Neural crest cell (in vitro differentiated cells): ENCODE data around the gene ACKR2. TPM values are rescaled to one million over a fixed set of nuclear protein-coding genes. Genes with fewer than 3 reads are reported as not detected.

ENCODE experiments used
- DNase-seq: peaks from one replicate; pipeline ENCODE4 v3.0.0; 2021; ENCODE audit warnings: low read depth, mixed read lengths, low spot score
- H3K27ac Mint-ChIP-seq: one replicate; pipeline ENCODE4 v1.8.0; 2021; ENCODE audit warnings: mild to moderate bottlenecking, mixed read lengths; ENCODE audit not compliant: unreplicated experiment
- H3K27me3 Mint-ChIP-seq: 2 replicates; pipeline ENCODE4 v1.8.0; 2021; ENCODE audit warnings: low read depth, mild to moderate bottlenecking, mixed read lengths
- H3K36me3 Mint-ChIP-seq: 2 replicates; pipeline ENCODE4 v1.8.0; 2021; ENCODE audit warnings: low read depth, mild to moderate bottlenecking, mixed read lengths
- H3K4me1 Mint-ChIP-seq: 2 replicates; pipeline ENCODE4 v1.8.0; 2021; ENCODE audit warnings: mixed read lengths
- H3K4me3 Mint-ChIP-seq: one replicate; pipeline ENCODE4 v1.8.0; 2021; ENCODE audit warnings: mild to moderate bottlenecking, mixed read lengths
- H3K9me3 Mint-ChIP-seq: 2 replicates; pipeline ENCODE4 v1.8.0; 2021; ENCODE audit warnings: mixed read lengths
- total RNA-seq: library from RNA; stranded (reverse); gene quantifications from 2 replicates; pipeline ENCODE4 v1.2.1, GENCODE V29; 2021
- TF ChIP-seq, protein P1 (sequence below): fragments of 200-600 bp; sonication (generic); conservative IDR thresholded peaks from 2 replicates; pipeline ENCODE4 v1.5.0; 2021; ENCODE audit warnings: antibody characterized with exemption, mild to moderate bottlenecking

The ACKR2 gene
- total RNA-seq, 1 donor from 2014 or later = 0.56 TPM

DNA sequence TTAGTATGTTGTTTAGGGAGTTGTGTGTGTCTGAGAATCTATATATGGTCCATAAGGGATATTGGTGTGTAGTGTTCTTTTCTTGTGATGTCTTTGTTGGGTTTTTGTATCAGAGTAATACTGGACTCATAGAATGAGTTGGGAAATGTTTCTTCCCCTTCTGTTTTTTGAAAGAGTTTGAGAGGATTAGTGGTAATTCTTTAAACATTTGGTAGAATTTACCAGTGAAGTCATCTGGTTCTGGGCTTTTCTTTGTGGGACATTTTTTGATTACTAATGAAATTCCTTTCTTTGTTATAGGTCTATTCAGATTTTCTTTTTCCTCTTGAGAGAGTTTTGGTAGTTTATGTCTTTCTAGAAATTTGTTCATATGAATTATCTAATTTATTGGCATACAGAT lies 16.9 kb downstream of the ACKR2 start:
- H3K36me3 Mint-ChIP-seq = no peaks in the 10 kb centered on the region
- H3K27me3 Mint-ChIP-seq = peaks cover 16% of the 10 kb centered on the region
- no peak overlapping the region for H3K4me3 Mint-ChIP-seq
- H3K27ac Mint-ChIP-seq = no peak overlapping the region
- no peak for DNase-seq
- H3K4me1 Mint-ChIP-seq = peaks cover 8% of the 10 kb centered on the region
- TF ChIP-seq, protein P1, sequence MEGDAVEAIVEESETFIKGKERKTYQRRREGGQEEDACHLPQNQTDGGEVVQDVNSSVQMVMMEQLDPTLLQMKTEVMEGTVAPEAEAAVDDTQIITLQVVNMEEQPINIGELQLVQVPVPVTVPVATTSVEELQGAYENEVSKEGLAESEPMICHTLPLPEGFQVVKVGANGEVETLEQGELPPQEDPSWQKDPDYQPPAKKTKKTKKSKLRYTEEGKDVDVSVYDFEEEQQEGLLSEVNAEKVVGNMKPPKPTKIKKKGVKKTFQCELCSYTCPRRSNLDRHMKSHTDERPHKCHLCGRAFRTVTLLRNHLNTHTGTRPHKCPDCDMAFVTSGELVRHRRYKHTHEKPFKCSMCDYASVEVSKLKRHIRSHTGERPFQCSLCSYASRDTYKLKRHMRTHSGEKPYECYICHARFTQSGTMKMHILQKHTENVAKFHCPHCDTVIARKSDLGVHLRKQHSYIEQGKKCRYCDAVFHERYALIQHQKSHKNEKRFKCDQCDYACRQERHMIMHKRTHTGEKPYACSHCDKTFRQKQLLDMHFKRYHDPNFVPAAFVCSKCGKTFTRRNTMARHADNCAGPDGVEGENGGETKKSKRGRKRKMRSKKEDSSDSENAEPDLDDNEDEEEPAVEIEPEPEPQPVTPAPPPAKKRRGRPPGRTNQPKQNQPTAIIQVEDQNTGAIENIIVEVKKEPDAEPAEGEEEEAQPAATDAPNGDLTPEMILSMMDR = no peak
- no peaks in the 10 kb centered on the region for H3K9me3 Mint-ChIP-seq

- no peaks in the 10 kb centered on the region for H3K36me3 Mint-ChIP-seq
- DNase-seq = no peak
- TF ChIP-seq, protein P1 = no peak
These were observed 17.8 kb downstream of the ACKR2 start for GRCh38 chr3:42827023-42827422.

DNA sequence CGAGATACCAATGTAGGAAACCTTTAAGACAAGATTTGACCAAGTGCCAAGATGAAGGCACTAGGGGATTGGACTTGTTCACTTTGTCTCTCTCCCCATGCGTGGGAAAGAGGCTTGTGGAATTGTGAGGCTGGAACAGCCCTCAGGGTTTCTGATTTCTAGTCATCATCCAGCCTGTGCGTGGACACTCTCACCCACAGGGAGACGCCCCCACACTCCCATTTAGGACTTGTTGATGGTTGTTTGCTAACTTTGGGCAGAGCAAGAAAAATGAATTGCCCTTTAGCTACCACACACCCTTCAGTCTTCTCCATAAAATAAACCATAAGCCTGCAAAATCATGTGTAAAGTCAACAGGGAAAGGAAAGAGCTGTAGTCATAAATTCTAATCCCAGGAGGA lies 18.4 kb downstream of the ACKR2 start:
- Mint-ChIP-seq H3K4me3 (no peak overlapping the region), H3K36me3 (no peaks in the 10 kb centered on the region), H3K9me3 (no peaks in the 10 kb centered on the region), H3K27me3 (peaks cover 16% of the 10 kb centered on the region), H3K27ac (no peak overlapping the region), H3K4me1 (peaks cover 8% of the 10 kb centered on the region)
- no peak for DNase-seq
- TF ChIP-seq, protein P1 = no peak

More at GRCh38 chr3:42827023-42827422, 17.8 kb downstream of the ACKR2 start:
- Mint-ChIP-seq H3K4me3 (no peak overlapping the region), H3K4me1 (peaks cover 8% of the 10 kb centered on the region), H3K27ac (no peak overlapping the region), H3K27me3 (peaks cover 16% of the 10 kb centered on the region), H3K9me3 (no peaks in the 10 kb centered on the region)

DNA sequence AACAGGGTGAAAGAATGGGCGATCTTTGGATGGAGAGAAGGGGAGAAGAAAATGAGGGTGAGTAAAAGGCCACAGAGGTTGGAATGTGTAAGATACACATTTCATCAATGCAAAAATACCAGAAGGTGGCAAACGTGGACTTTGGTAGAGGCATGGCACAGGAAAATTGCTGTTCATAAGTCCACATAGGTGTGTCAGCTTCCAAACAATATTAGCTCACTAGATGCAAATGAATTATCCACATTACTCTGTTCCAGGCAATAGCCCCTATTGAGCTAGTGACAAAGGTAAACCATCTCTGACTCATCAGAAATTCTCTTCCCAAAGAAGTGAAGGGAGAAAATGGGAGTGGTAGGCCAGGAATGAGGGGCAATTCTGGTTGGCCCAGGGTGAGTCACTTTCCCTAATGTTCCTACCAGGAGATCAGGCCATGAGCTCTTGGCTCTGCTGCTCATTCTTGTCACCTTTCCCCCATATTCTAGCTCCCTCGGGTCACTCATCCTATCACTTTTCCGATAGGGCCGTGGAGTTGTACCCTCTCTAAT lies 19.9 kb downstream of the ACKR2 start:
- no peak for DNase-seq
- peaks cover 16% of the 10 kb centered on the region for H3K27me3 Mint-ChIP-seq
- H3K4me1 Mint-ChIP-seq = no peaks in the 10 kb centered on the region
- H3K9me3 Mint-ChIP-seq = no peaks in the 10 kb centered on the region
- no peak overlapping the region for H3K4me3 Mint-ChIP-seq
- no peak overlapping the region for H3K27ac Mint-ChIP-seq
- TF ChIP-seq, protein P1 = no peak
- no peaks in the 10 kb centered on the region for H3K36me3 Mint-ChIP-seq

DNA sequence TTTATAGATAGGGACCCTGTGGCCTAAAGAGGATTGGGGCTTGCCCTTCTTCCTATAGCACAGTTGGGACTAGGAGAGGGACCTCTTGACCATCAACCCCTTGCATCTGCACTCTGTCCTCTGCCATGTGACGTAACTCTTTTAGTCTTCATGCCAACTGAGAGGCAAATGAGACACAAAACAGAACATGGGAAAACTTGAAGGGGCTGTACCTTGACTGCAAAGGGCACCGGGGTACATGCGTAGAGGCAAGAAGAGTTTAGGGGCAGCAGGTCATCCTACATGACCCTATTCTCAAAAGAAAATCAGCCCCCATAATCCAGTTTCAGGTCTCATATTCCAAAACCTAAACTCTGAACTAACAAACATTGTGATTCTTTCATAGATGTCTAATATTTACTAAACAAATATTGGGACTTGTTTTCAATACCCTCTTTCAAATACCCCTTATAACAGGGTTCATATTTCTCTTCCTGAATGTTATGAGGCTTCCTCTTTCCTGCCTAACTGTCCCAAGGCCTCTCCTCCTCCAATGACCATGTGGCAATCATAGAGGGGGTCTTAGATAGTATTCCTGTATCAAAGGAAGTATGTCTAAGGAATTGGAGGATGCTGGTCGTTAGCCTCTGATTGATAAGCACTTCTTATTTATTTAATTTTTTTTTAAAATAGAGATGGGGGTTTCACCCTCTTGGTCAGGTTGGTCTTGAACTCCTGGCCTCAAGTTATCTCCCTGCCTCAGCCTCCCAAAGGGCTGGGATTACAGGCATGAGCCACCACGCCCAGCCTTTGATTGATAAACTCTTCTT lies 20.6 kb downstream of the ACKR2 start:
- TF ChIP-seq, protein P1 = no peak
- peaks cover 16% of the 10 kb centered on the region for H3K27me3 Mint-ChIP-seq
- H3K27ac Mint-ChIP-seq = no peak overlapping the region
- no peak for DNase-seq
- H3K4me3 Mint-ChIP-seq = no peak overlapping the region
- H3K36me3 Mint-ChIP-seq = no peaks in the 10 kb centered on the region
- H3K9me3 Mint-ChIP-seq = no peaks in the 10 kb centered on the region
- H3K4me1 Mint-ChIP-seq = no peaks in the 10 kb centered on the region
